ENCODE measurements around the gene MPDU1. TPM values are rescaled to one million over a fixed set of nuclear protein-coding genes. Genes with fewer than 3 reads are reported as not detected.

MPDU1 gene
- total RNA-seq, 1 donor, result 127 TPM

GRCh38 chr17:7627250-7628121 lies 43.8 kb downstream of the MPDU1 start, which contains the start of gene SAT2:
Gene SAT2 (minus strand): TSS chr17:7627821. CDS start chr17:7627635, 186 bp downstream.
- H3K4me3 ChIP-seq (ENCODE audit: low read depth, low read length), result peak within 1 kb of the TSS; percentile 88
- peak; percentile 95 for DNase-seq (ENCODE audit: low read depth)
- no peak for TF ChIP-seq CTCF (IDR thresholded peaks at IDR 0.05; ENCODE audit: insufficient read depth, low read length)

GRCh38 chr17:7629939-7630571 lies 46.4 kb downstream of the MPDU1 start, which contains the start of gene SHBG:
Gene SHBG (plus strand): TSS chr17:7630135. CDS start chr17:7630173, 38 bp downstream.
- DNase-seq (ENCODE audit: low read depth), result no peak
- TF ChIP-seq CTCF (IDR thresholded peaks at IDR 0.05; ENCODE audit: insufficient read depth, low read length), result no peak
- no peak within 1 kb of the TSS for H3K4me3 ChIP-seq (ENCODE audit: low read depth, low read length)

- H3K4me3 ChIP-seq (ENCODE audit: low read depth, low read length), result no peak overlapping the region
- no peak for DNase-seq (ENCODE audit: low read depth)
- TF ChIP-seq CTCF (IDR thresholded peaks at IDR 0.05; ENCODE audit: insufficient read depth, low read length), result no peak
These were observed 48.0 kb downstream of the MPDU1 start for GRCh38 chr17:7631398-7632380.

GRCh38 chr17:7632492-7632894 lies 48.8 kb downstream of the MPDU1 start:
- peak; percentile 67 for TF ChIP-seq CTCF (IDR thresholded peaks at IDR 0.05; ENCODE audit: insufficient read depth, low read length)
- no peak overlapping the region for H3K4me3 ChIP-seq (ENCODE audit: low read depth, low read length)
- peak; percentile 73 for DNase-seq (ENCODE audit: low read depth)

- H3K4me3 ChIP-seq (ENCODE audit: low read depth, low read length), result no peak overlapping the region
- no peak for DNase-seq (ENCODE audit: low read depth)
- no peak for TF ChIP-seq CTCF (IDR thresholded peaks at IDR 0.05; ENCODE audit: insufficient read depth, low read length)
These were observed 49.4 kb downstream of the MPDU1 start for GRCh38 chr17:7633093-7633492.

GRCh38 chr17:7634384-7634783 lies 50.7 kb downstream of the MPDU1 start:
- TF ChIP-seq CTCF (IDR thresholded peaks at IDR 0.05; ENCODE audit: insufficient read depth, low read length), result peak; percentile 68

More at GRCh38 chr17:7634384-7634783, 50.7 kb downstream of the MPDU1 start:
- peak; percentile 45 for DNase-seq (ENCODE audit: low read depth)
- H3K4me3 ChIP-seq (ENCODE audit: low read depth, low read length), result no peak overlapping the region
